K562 (cell line): ENCODE measurements around the gene OXLD1. TPM values are rescaled to one million over a fixed set of nuclear protein-coding genes. Genes with fewer than 3 reads are reported as not detected.

Experiments used
- BDP1 ChIP-seq: IDR thresholded peaks from 3 replicates; pipeline ENCODE4 v1.6.1; 2011; ENCODE audit not compliant: insufficient read length, insufficient read depth
- EGR1 ChIP-seq: fragments of 450-650 bp; conservative IDR thresholded peaks from 2 replicates; pipeline ENCODE4 v1.6.1; 2017; ENCODE audit warnings: mild to moderate bottlenecking
- FIP1L1 ChIP-seq: fragments of 200-400 bp; formaldehyde crosslinking; IDR thresholded peaks from 2 replicates; pipeline ENCODE4 v1.6.1; 2018; ENCODE audit warnings: mild to moderate bottlenecking, low read depth, low read length; ENCODE audit not compliant: poor library complexity, severe bottlenecking
- ILF3 ChIP-seq: fragments of 450-650 bp; IDR thresholded peaks from 2 replicates; pipeline ENCODE4 v1.6.1; 2018; ENCODE audit warnings: antibody characterized with exemption, mild to moderate bottlenecking, moderate library complexity, borderline replicate concordance
- JUND ChIP-seq, 2 experiments: IDR thresholded peaks; 2 replicates in 1 of 2; 3 replicates in 1 of 2; pipeline ENCODE4 v1.6.1; 2011; ENCODE audit warnings: borderline replicate concordance in 2 of 2, low read depth in 2 of 2, low read length in 2 of 2, improper control_type of control experiment in 1 of 2, missing biosample characterization in 1 of 2, missing genetic modification characterization in 1 of 2, missing genetic modification reagents in 1 of 2
- KAT7 ChIP-seq: sonication (generic); formaldehyde crosslinking; IDR thresholded peaks from 2 replicates; pipeline ENCODE4 v1.8.0; 2022; ENCODE audit warnings: missing genetic modification reagents, mild to moderate bottlenecking, borderline replicate concordance
- LEF1 ChIP-seq: fragments of 450-650 bp; IDR thresholded peaks from 2 replicates; pipeline ENCODE4 v1.6.1; 2016; ENCODE audit warnings: mild to moderate bottlenecking
- MAFK ChIP-seq: IDR thresholded peaks from 2 replicates; pipeline ENCODE4 v1.6.1; 2011; ENCODE audit warnings: low read length, improper control_type of control experiment
- MCM7 ChIP-seq, 2 experiments: fragments of 450-650 bp; IDR thresholded peaks; 2 replicates each; pipeline ENCODE4 v1.6.1; 2016 to 2018
- MEF2D ChIP-seq: conservative IDR thresholded peaks from 2 replicates; pipeline ENCODE4 v1.6.1; 2016; ENCODE audit warnings: low read depth, missing genetic modification characterization, missing compliant biosample characterization
- PHF8 ChIP-seq: fragments of 200-600 bp; sonication (generic); IDR thresholded peaks from 2 replicates; pipeline ENCODE4 v1.6.1; 2012; ENCODE audit warnings: mixed run types, mild to moderate bottlenecking, inconsistent platforms, low read length, moderate library complexity, borderline replicate concordance
- PRPF4 ChIP-seq: fragments of 200-400 bp; formaldehyde crosslinking; IDR thresholded peaks from one replicate; pipeline ENCODE4 v1.6.1; 2017; ENCODE audit warnings: low read length, low read depth, mild to moderate bottlenecking; ENCODE audit not compliant: insufficient read depth, poor library complexity, severe bottlenecking
- RAD21 ChIP-seq, 2 experiments: fragments of 250-450 bp in 1 of 2; fragments of 450-650 bp in 1 of 2; sonication (Bioruptor Pico) in 1 of 2; formaldehyde crosslinking in 1 of 2; IDR thresholded peaks in 1 of 2; conservative IDR thresholded peaks in 1 of 2; 2 replicates each; pipeline versions ENCODE4 v1.4.0 to v1.8.0; 2020 to 2022; ENCODE audit warnings: mild to moderate bottlenecking in 2 of 2, moderate library complexity in 1 of 2
- SAFB ChIP-seq: fragments of 200-400 bp; formaldehyde crosslinking; IDR thresholded peaks from 2 replicates; pipeline ENCODE4 v1.6.1; 2017; ENCODE audit warnings: low read depth, low read length, borderline replicate concordance
- SIRT6 ChIP-seq: IDR thresholded peaks from one replicate; pipeline ENCODE4 v1.6.1; 2012; ENCODE audit warnings: low read depth, mild to moderate bottlenecking, control low read depth, inconsistent platforms, low read length, moderate library complexity
- SRSF3 ChIP-seq: fragments of 200-400 bp; formaldehyde crosslinking; IDR thresholded peaks from 2 replicates; pipeline ENCODE4 v1.6.1; 2016; ENCODE audit warnings: mild to moderate bottlenecking, low read length, moderate library complexity; ENCODE audit not compliant: insufficient read depth
- TGIF2 ChIP-seq: sonication (generic); formaldehyde crosslinking; IDR thresholded peaks from 2 replicates; pipeline ENCODE4 v1.8.1; 2022; ENCODE audit warnings: mild to moderate bottlenecking, missing genetic modification reagents, moderate library complexity
- XRCC4 ChIP-seq: IDR thresholded peaks from one replicate; pipeline ENCODE4 v1.6.1; 2011; ENCODE audit not compliant: insufficient read depth, insufficient read length; ENCODE audit errors: extremely low read depth
- ZBTB7A ChIP-seq: IDR thresholded peaks from 2 replicates; pipeline ENCODE4 v1.6.1; 2011; ENCODE audit warnings: low read depth, mild to moderate bottlenecking, low read length, moderate library complexity, borderline replicate concordance; ENCODE audit not compliant: control insufficient read depth
- ZKSCAN8 ChIP-seq: fragments of 200-800 bp; sonication (Bioruptor generic); IDR thresholded peaks from 2 replicates; pipeline ENCODE4 v1.6.1; 2016; ENCODE audit warnings: missing genetic modification characterization, missing compliant biosample characterization
- ZNF124 ChIP-seq: sonication (generic); formaldehyde crosslinking; IDR thresholded peaks from 2 replicates; pipeline ENCODE4 v1.8.1; 2022; ENCODE audit warnings: missing genetic modification reagents
- ZNF280A ChIP-seq: fragments of 450-650 bp; IDR thresholded peaks from 2 replicates; pipeline ENCODE4 v1.6.1; 2018; ENCODE audit warnings: mild to moderate bottlenecking, low read depth; ENCODE audit not compliant: partially characterized antibody
- polyA plus RNA-seq, 8 experiments: library from polyadenylated mRNA; depleted of rRNA in 4 of 8; stranded (reverse) in 5 of 8; unstranded in 3 of 8; fragments of >200 nt; fragmentation: Nextera tagmentation in 2 of 8; fragmentation: Illumina TruSeq in 1 of 8; extraction: Ambion mirVana in 2 of 8; extraction: Trizol in 1 of 8; gene quantifications; 2 replicates each; pipeline versions ENCODE4 v1.2.1 to v1.2.3, GENCODE V29; 2011 to 2014; ENCODE audit warnings: inconsistent platforms in 1 of 8, missing spikeins in 1 of 8
- total RNA-seq, 7 experiments: library from RNA; depleted of rRNA in 6 of 7; stranded (reverse); fragments of >200 nt in 6 of 7; fragmentation: Illumina TruSeq in 2 of 7; extraction: Trizol in 2 of 7; gene quantifications; 2 replicates each; pipeline versions ENCODE4 v1.2.1 to v1.2.3, GENCODE V29; 2011 to 2021; ENCODE audit warnings: low replicate concordance in 1 of 7
- TF ChIP-seq, protein P1 (sequence below): sonication (generic); formaldehyde crosslinking; IDR thresholded peaks from 2 replicates; pipeline ENCODE4 v1.9.0; 2022; ENCODE audit warnings: mild to moderate bottlenecking, missing genetic modification reagents
- TF ChIP-seq, protein P2 (sequence below): fragments of 450-650 bp; IDR thresholded peaks from 2 replicates; pipeline ENCODE4 v1.6.1; 2016; ENCODE audit warnings: low read depth, mild to moderate bottlenecking, moderate library complexity

The OXLD1 gene
- total and polyA plus RNA-seq, 9 of the 15 experiments (the other 6 are each of a cell fraction or from before 2014, with no cell fraction given), result 4.4 to 115 (median 29.3) TPM

DNA sequence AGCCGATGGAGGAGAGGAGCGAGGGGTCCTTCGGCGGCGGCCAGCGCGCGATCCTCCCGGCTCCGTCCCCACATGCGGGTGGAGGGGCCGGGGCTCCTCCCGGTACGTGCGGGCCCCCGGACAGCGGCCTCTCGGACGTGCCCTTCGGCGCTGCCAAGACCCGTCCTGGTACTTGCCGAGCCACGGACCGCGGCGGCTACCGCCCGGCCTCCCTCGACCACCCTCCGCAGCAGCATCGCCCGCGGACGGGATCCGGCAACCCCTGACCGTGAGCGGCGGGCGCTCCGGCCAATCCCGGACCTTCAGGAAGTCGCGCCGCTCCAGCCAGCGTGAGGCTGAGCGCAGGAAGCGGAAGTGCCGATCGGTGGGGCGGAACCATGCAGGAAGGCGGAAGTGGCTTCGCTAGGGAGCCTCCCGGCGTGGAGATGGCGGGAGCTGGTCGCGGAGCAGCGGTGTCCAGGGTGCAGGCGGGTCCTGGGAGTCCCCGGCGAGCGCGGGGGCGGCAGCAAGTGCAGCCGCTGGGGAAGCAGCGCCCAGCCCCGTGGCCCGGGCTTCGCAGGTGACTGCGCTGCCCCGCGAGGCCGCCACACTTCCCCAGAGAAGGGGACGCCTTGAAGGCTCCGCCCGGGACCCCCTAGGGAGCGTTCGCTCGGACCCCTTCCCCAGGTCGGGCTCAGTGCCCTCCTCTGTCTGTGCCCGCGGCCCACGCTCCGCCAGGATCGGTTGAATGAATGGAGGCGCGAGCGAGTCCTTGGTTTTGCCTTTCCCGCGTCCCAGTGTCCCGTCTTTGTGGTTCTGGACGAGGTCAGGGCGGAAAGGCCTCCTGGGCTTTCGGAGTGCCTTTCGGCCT is at the start of gene OXLD1, which contains the start of gene CCDC137 (continued):
- TF ChIP-seq BDP1 (no peak), ZNF124 (CRISPR knock-in tag) (no peak), MCM7 (IDR thresholded peaks at IDR 0.05) (no peak), ZKSCAN8 (CRISPR knock-in tag) (no peak), SRSF3 (no peak), MAFK (no peak), TGIF2 (0 out of 2 replicates have a peak, but pooled peaks have one; percentile 34), ZNF280A (no peak), PHF8 (peak; percentile 87; the same call in 1 of the 2 replicates), SAFB (no peak), XRCC4 (no peak), LEF1 (no peak), JUND (IDR thresholded peaks at IDR 0.05; ENCODE audit: borderline replicate concordance, low read depth, low read length) (0 out of 2 replicates have a peak, but pooled peaks have one; percentile 13), JUND (tag; IDR thresholded peaks at IDR 0.05; ENCODE audit: borderline replicate concordance, low read depth, low read length) (no peak), FIP1L1 (peak; percentile 57), RAD21 (CRISPR knock-in tag; conservative IDR thresholded peaks at IDR 0.05 in 1 of 2, IDR thresholded peaks at IDR 0.05 in 1 of 2) (no peak), MEF2D (tag) (no peak), ZBTB7A (peak; percentile 87; the same call in 1 of the 2 replicates), ILF3 (no peak), SIRT6 (no peak), PRPF4 (peak; percentile 48), EGR1 (peak; percentile 90), KAT7 (CRISPR knock-in tag) (no peak)
- TF ChIP-seq, protein P1, sequence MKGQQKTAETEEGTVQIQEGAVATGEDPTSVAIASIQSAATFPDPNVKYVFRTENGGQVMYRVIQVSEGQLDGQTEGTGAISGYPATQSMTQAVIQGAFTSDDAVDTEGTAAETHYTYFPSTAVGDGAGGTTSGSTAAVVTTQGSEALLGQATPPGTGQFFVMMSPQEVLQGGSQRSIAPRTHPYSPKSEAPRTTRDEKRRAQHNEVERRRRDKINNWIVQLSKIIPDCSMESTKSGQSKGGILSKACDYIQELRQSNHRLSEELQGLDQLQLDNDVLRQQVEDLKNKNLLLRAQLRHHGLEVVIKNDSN (CRISPR knock-in tag), result peak; percentile 12; the same call in 1 of the 2 replicates
- TF ChIP-seq, protein P2, sequence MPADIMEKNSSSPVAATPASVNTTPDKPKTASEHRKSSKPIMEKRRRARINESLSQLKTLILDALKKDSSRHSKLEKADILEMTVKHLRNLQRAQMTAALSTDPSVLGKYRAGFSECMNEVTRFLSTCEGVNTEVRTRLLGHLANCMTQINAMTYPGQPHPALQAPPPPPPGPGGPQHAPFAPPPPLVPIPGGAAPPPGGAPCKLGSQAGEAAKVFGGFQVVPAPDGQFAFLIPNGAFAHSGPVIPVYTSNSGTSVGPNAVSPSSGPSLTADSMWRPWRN, result no peak
